Measurements from ENCODE around the gene NOC2L. TPM values are rescaled to one million over a fixed set of nuclear protein-coding genes. Genes with fewer than 3 reads are reported as not detected.

The NOC2L gene
- total and polyA plus RNA-seq, 9 of the 15 experiments (the other 6 are each of a cell fraction or from before 2014, with no cell fraction given) = 4.0 to 410 (median 200) TPM

- TF ChIP-seq BRD9 (IDR thresholded peaks at IDR 0.05; ENCODE audit: low read depth, partially characterized antibody) = no peak
- TF ChIP-seq CREB3L1 (IDR thresholded peaks at IDR 0.05; ENCODE audit: borderline replicate concordance, low read depth) = peak; percentile 65; the same call in 1 of the 2 replicates
- TF ChIP-seq MLLT1 (IDR thresholded peaks at IDR 0.05) = peak in 1 of 2 experiments; percentile 54; a peak in 1 of 4 replicates
- peak; percentile 60; the same call in 1 of the 2 replicates for TF ChIP-seq EP400 (IDR thresholded peaks at IDR 0.05)
- no peak for TF ChIP-seq CBFA2T2 (conservative IDR thresholded peaks at IDR 0.05)
- no peak for TF ChIP-seq ETV6 (IDR thresholded peaks at IDR 0.05; ENCODE audit: borderline replicate concordance in 1 of 2, low read depth in 2 of 2, low read length in 1 of 2)
- TF ChIP-seq ETV6 (CRISPR knock-in tag; IDR thresholded peaks at IDR 0.05; ENCODE audit: borderline replicate concordance) = peak; percentile 46; the same call in 1 of the 2 replicates
- no peak for TF ChIP-seq PHF20 (IDR thresholded peaks at IDR 0.05; ENCODE audit: partially characterized antibody)
- 0 out of 2 replicates have a peak, but pooled peaks have one; percentile 42 for TF ChIP-seq E2F5 (CRISPR knock-in tag; IDR thresholded peaks at IDR 0.05)
- TF ChIP-seq RBM25 (IDR thresholded peaks at IDR 0.05; ENCODE audit: low read depth, low read length, severe bottlenecking) = no peak
- TF ChIP-seq SNRNP70 (optimal IDR thresholded peaks at IDR 0.05; ENCODE audit: low read depth, low read length) = no peak
- TF ChIP-seq HMGXB4 (CRISPR knock-in tag; IDR thresholded peaks at IDR 0.05) = 0 out of 2 replicates have a peak, but pooled peaks have one; percentile 49
- TF ChIP-seq KDM2B (CRISPR knock-in tag; IDR thresholded peaks at IDR 0.05) = 0 out of 2 replicates have a peak, but pooled peaks have one; percentile 54
- 0 out of 2 replicates have a peak, but pooled peaks have one; percentile 40 for TF ChIP-seq ARID4B (CRISPR knock-in tag; IDR thresholded peaks at IDR 0.05)
- no peak for TF ChIP-seq CGGBP1 (CRISPR knock-in tag; IDR thresholded peaks at IDR 0.05)
- no peak for TF ChIP-seq HMG20A (CRISPR knock-in tag; conservative IDR thresholded peaks at IDR 0.05)
Measured at GRCh38 chr1:961132-961669, 2.1 kb upstream of the NOC2L start (continued).
